Fibroblast of lung (primary cell): Measurements from ENCODE around the gene TTC33. TPM values are rescaled to one million over a fixed set of nuclear protein-coding genes. Genes with fewer than 3 reads are reported as not detected.
A peak's percentile ranks its signal among the peaks of the same experiment; 100 is the strongest.

Experiments used
- DNase-seq, 2 donors: peaks; one replicate each; pipeline versions ENCODE4 v3.0.0 to v3.0.0-alpha.2; 2010; ENCODE audit warnings: low read depth in 2 of 2
- H2AFZ ChIP-seq: 2 replicates; pipeline ENCODE4 v1.5.1; 2012; ENCODE audit warnings: low read length, control low read depth, inconsistent platforms
- H3K27ac ChIP-seq: 2 replicates; pipeline ENCODE4 v1.5.1; 2011; ENCODE audit warnings: low read length, control low read depth; ENCODE audit not compliant: insufficient read depth
- H3K27me3 ChIP-seq: 2 replicates; pipeline ENCODE4 v1.5.1; 2011; ENCODE audit warnings: mild to moderate bottlenecking, low read length; ENCODE audit not compliant: control insufficient read depth, insufficient read depth
- H3K36me3 ChIP-seq: 2 replicates; pipeline ENCODE4 v1.5.1; 2011; ENCODE audit warnings: low read length; ENCODE audit not compliant: control insufficient read depth, insufficient read depth
- H3K4me1 ChIP-seq: 2 replicates; pipeline ENCODE4 v1.5.1; 2011; ENCODE audit warnings: low read length; ENCODE audit not compliant: control insufficient read depth, insufficient read depth; ENCODE audit errors: extremely low read depth
- H3K4me2 ChIP-seq: 2 replicates; pipeline ENCODE4 v1.5.1; 2011; ENCODE audit warnings: low read length, control low read depth; ENCODE audit not compliant: insufficient read depth; ENCODE audit errors: extremely low read depth
- H3K4me3 ChIP-seq, 4 experiments: fragments of 200-600 bp in 1 of 4; sonication (generic) in 1 of 4; replicated peaks in 1 of 4; 2 replicates each; pipeline ENCODE4 v1.5.1; 2011 to 2016; ENCODE audit warnings: low read length in 4 of 4, low read depth in 3 of 4, mild to moderate bottlenecking in 3 of 4, control low read depth in 2 of 4, inconsistent platforms in 1 of 4, mixed read lengths in 1 of 4; ENCODE audit not compliant: insufficient read depth in 1 of 4; ENCODE audit errors: control extremely low read depth in 1 of 4
- H3K79me2 ChIP-seq: 2 replicates; pipeline ENCODE4 v1.5.1; 2012; ENCODE audit warnings: mild to moderate bottlenecking, low read length, inconsistent platforms; ENCODE audit not compliant: control insufficient read depth, insufficient read depth
- H3K9ac ChIP-seq: 2 replicates; pipeline ENCODE4 v1.5.1; 2011; ENCODE audit warnings: mild to moderate bottlenecking, low read length, control low read depth; ENCODE audit not compliant: insufficient read depth
- H3K9me3 ChIP-seq: 2 replicates; pipeline ENCODE4 v1.5.1; 2012; ENCODE audit warnings: low read depth, low read length; ENCODE audit not compliant: control insufficient read depth, insufficient read depth
- H4K20me1 ChIP-seq: 2 replicates; pipeline ENCODE4 v1.5.1; 2011; ENCODE audit warnings: low read length; ENCODE audit not compliant: control insufficient read depth, insufficient read depth; ENCODE audit errors: extremely low read depth
- EZH2 ChIP-seq: IDR thresholded peaks from 2 replicates; pipeline ENCODE4 v1.5.1; 2012; ENCODE audit warnings: low read length, control low read depth, mild to moderate bottlenecking; ENCODE audit errors: missing control alignments
- polyA plus RNA-seq, 2 donors: library from polyadenylated mRNA; depleted of rRNA in 1 of 2; stranded (reverse) in 1 of 2; unstranded in 1 of 2; fragments of >200 nt; gene quantifications; 2 replicates each; pipeline ENCODE4 v1.2.1, GENCODE V29; 2011 to 2012; ENCODE audit warnings: missing spikeins in 1 of 2
- total RNA-seq: library from RNA; depleted of rRNA; stranded (reverse); fragments of >200 nt; gene quantifications from 2 replicates; pipeline ENCODE4 v1.2.1, GENCODE V29; 2014
- TF ChIP-seq, protein P1 (sequence below), 2 donors: IDR thresholded peaks in 1 of 2; conservative IDR thresholded peaks in 1 of 2; 1 replicate in 1 of 2; 2 replicates in 1 of 2; pipeline ENCODE4 v1.5.1; 2011 to 2012; ENCODE audit warnings: low read length in 2 of 2, control low read depth in 1 of 2, inconsistent platforms in 1 of 2, low read depth in 1 of 2, mild to moderate bottlenecking in 1 of 2

TTC33 gene
- total and polyA plus RNA-seq, 2 donors (not counting 1 experiment from before 2014, with no cell fraction given): 8.7 to 16.3 TPM

DNA sequence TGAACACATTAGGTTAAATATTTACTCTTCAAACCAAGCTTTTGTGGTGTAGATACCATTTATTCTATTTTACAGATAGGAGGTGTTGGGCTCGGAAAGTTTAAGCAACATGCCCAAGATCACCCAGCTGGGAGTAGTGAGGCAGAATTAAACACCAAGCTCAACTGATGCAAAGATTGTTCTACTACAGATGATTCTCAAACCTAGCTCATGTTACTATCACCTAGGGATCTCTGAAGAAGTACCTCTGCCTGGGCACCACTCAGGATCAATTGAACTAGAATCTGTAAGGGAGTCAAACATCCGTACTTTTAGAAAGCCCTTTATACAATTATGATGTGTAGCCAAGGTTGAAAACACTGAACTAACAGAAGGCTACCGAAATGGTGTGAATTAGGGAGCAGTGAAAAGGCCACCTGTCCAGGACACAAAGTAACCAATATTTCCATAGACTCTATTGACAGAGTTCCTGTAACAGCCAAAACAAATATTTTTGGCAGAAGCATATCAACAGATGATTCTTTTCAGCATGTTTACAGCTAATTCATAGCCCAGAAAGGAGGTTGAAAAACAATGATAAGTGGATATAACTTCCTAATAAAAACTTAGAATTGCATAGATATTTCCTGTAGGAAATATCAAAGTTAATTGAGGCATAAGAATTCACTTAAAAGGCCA is 234.5 kb downstream of the TTC33 start:
- no peak for DNase-seq
- H3K36me3 ChIP-seq: no peaks in the 10 kb centered on the region
- no peak overlapping the region for H3K9ac ChIP-seq
- H2AFZ ChIP-seq: no peak overlapping the region
- no peak overlapping the region for H3K4me2 ChIP-seq
- H4K20me1 ChIP-seq: no peaks in the 10 kb centered on the region
- H3K79me2 ChIP-seq: no peaks in the 10 kb centered on the region
- no peak overlapping the region for H3K4me3 ChIP-seq
- no peak overlapping the region for H3K27ac ChIP-seq
- no peaks in the 10 kb centered on the region for H3K27me3 ChIP-seq
- no peaks in the 10 kb centered on the region for H3K9me3 ChIP-seq
- no peaks in the 10 kb centered on the region for H3K4me1 ChIP-seq
- TF ChIP-seq, protein P1, sequence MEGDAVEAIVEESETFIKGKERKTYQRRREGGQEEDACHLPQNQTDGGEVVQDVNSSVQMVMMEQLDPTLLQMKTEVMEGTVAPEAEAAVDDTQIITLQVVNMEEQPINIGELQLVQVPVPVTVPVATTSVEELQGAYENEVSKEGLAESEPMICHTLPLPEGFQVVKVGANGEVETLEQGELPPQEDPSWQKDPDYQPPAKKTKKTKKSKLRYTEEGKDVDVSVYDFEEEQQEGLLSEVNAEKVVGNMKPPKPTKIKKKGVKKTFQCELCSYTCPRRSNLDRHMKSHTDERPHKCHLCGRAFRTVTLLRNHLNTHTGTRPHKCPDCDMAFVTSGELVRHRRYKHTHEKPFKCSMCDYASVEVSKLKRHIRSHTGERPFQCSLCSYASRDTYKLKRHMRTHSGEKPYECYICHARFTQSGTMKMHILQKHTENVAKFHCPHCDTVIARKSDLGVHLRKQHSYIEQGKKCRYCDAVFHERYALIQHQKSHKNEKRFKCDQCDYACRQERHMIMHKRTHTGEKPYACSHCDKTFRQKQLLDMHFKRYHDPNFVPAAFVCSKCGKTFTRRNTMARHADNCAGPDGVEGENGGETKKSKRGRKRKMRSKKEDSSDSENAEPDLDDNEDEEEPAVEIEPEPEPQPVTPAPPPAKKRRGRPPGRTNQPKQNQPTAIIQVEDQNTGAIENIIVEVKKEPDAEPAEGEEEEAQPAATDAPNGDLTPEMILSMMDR (conservative IDR thresholded peaks at IDR 0.05 in 1 of 2, IDR thresholded peaks at IDR 0.05 in 1 of 2; ENCODE audit: low read depth in 1 of 2, low read length in 2 of 2): no peak
- no peak for TF ChIP-seq EZH2

DNA sequence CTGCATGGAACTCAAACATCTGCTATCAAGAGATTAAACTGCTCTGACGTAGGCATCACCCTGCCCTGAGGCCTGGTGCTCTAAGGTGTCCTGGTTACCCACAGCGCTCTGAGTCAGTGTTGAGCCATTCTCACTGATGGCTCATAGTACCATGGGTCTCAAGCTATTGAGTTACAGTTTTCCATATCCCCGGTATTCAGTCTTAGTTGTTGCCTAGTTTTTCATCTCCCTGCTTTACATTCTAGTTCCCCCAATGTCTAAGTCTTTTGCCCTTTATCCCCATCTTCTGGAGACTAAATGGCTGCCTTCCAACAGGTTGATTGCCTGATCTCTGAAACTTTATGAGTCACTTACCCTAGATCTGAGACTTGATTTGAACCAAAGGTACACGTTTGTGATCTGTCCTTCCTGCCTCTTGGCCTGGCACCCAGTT is 237.3 kb downstream of the TTC33 start:
- TF ChIP-seq, protein P1 (conservative IDR thresholded peaks at IDR 0.05 in 1 of 2, IDR thresholded peaks at IDR 0.05 in 1 of 2; ENCODE audit: low read depth in 1 of 2, low read length in 2 of 2): no peak
- Histone ChIP-seq H3K9me3 (no peaks in the 10 kb centered on the region), H4K20me1 (no peaks in the 10 kb centered on the region), H3K4me1 (no peaks in the 10 kb centered on the region), H3K4me2 (no peak overlapping the region), H2AFZ (no peak overlapping the region), H3K79me2 (no peaks in the 10 kb centered on the region), H3K9ac (no peak overlapping the region), H3K27me3 (no peaks in the 10 kb centered on the region), H3K27ac (no peak overlapping the region), H3K36me3 (no peaks in the 10 kb centered on the region), H3K4me3 (no peak overlapping the region)
- peak; percentile 22 to 31 for DNase-seq

GRCh38 chr5:40515476-40515875 is 240.3 kb downstream of the TTC33 start:
- TF ChIP-seq EZH2: no peak
- TF ChIP-seq, protein P1 (conservative IDR thresholded peaks at IDR 0.05 in 1 of 2, IDR thresholded peaks at IDR 0.05 in 1 of 2; ENCODE audit: low read depth in 1 of 2, low read length in 2 of 2): no peak
- Histone ChIP-seq H3K27me3 (no peaks in the 10 kb centered on the region), H3K4me1 (no peaks in the 10 kb centered on the region), H2AFZ (no peak overlapping the region), H3K9me3 (no peaks in the 10 kb centered on the region), H3K79me2 (no peaks in the 10 kb centered on the region), H3K36me3 (no peaks in the 10 kb centered on the region), H3K4me3 (no peak overlapping the region), H4K20me1 (no peaks in the 10 kb centered on the region), H3K9ac (no peak overlapping the region), H3K27ac (no peak overlapping the region), H3K4me2 (no peak overlapping the region)
- no peak for DNase-seq
